Stimulated activated CD8-positive, alpha-beta memory T cell treated with anti-CD3 and anti-CD28 coated beads, Interleukin-7, amount 100 ng/mL, for 24 hours (primary cell): ENCODE results near the gene FBXO38.
"Not testable (repeated sequence)": the region's sequence is repeated elsewhere in the genome, so short reads cannot be mapped to it uniquely, and the experiment has no call there.

Source experiments
- DNase-seq: peaks from one replicate; pipeline ENCODE4 v3.0.0-alpha.2; 2020; ENCODE audit warnings: low read depth

FBXO38 gene

GRCh38 chr5:148427370-148428042 lies 43.7 kb downstream of the FBXO38 start:
- no peak for DNase-seq

GRCh38 chr5:148428848-148429247 lies 45.1 kb downstream of the FBXO38 start:
- no peak for DNase-seq

GRCh38 chr5:148433826-148434225 lies 50.1 kb downstream of the FBXO38 start:
- no peak for DNase-seq

- DNase-seq = no peak
These were observed 52.3 kb downstream of the FBXO38 start for GRCh38 chr5:148436029-148436428.

GRCh38 chr5:148437249-148437648 lies 53.5 kb downstream of the FBXO38 start:
- no peak for DNase-seq

- no peak for DNase-seq
These were observed 55.2 kb downstream of the FBXO38 start for GRCh38 chr5:148438933-148439332.

GRCh38 chr5:148443241-148443640 lies 59.5 kb downstream of the FBXO38 start:
- no peak for DNase-seq

- no peak for DNase-seq
These were observed 60.2 kb downstream of the FBXO38 start for GRCh38 chr5:148443998-148444397.

- no peak for DNase-seq
These were observed 61.8 kb downstream of the FBXO38 start for GRCh38 chr5:148445578-148445977.

GRCh38 chr5:148446611-148447010 lies 62.9 kb downstream of the FBXO38 start:
- DNase-seq = no peak

GRCh38 chr5:148452499-148453193 lies 68.9 kb downstream of the FBXO38 start:
- DNase-seq = no peak

GRCh38 chr5:148454576-148454975 lies 70.8 kb downstream of the FBXO38 start:
- no peak for DNase-seq

GRCh38 chr5:148455185-148455584 lies 71.4 kb downstream of the FBXO38 start:
- DNase-seq = no peak

- DNase-seq = no peak
These were observed 73.4 kb downstream of the FBXO38 start for GRCh38 chr5:148457183-148457620.

GRCh38 chr5:148458036-148458888 lies 74.5 kb downstream of the FBXO38 start:
- DNase-seq = no peak

- no peak for DNase-seq
These were observed 75.9 kb downstream of the FBXO38 start for GRCh38 chr5:148459669-148460068.

- no peak for DNase-seq
These were observed 81.8 kb downstream of the FBXO38 start for GRCh38 chr5:148465381-148466235.

- no peak for DNase-seq
These were observed 82.5 kb downstream of the FBXO38 start for GRCh38 chr5:148466236-148466580.

GRCh38 chr5:148467958-148468357 lies 84.2 kb downstream of the FBXO38 start:
- no peak for DNase-seq

GRCh38 chr5:148468746-148469145 lies 85.0 kb downstream of the FBXO38 start:
- DNase-seq = not testable (repeated sequence)

GRCh38 chr5:148469501-148469935 lies 85.8 kb downstream of the FBXO38 start:
- no peak for DNase-seq

- DNase-seq = no peak
These were observed 87.6 kb downstream of the FBXO38 start for GRCh38 chr5:148471379-148471778.
